GM21515 (cell line): Measurements from ENCODE around the gene FRMD7.
"Not testable (repeated sequence)": the region's sequence is repeated elsewhere in the genome, so short reads cannot be mapped to it uniquely, and the experiment has no call there.

Experiments used
- ATAC-seq: cut with Tn5 transposase; IDR thresholded peaks from one replicate; pipeline ENCODE4 v1.9.1; 2021; ENCODE audit not compliant: unreplicated experiment

FRMD7 gene, protein sequence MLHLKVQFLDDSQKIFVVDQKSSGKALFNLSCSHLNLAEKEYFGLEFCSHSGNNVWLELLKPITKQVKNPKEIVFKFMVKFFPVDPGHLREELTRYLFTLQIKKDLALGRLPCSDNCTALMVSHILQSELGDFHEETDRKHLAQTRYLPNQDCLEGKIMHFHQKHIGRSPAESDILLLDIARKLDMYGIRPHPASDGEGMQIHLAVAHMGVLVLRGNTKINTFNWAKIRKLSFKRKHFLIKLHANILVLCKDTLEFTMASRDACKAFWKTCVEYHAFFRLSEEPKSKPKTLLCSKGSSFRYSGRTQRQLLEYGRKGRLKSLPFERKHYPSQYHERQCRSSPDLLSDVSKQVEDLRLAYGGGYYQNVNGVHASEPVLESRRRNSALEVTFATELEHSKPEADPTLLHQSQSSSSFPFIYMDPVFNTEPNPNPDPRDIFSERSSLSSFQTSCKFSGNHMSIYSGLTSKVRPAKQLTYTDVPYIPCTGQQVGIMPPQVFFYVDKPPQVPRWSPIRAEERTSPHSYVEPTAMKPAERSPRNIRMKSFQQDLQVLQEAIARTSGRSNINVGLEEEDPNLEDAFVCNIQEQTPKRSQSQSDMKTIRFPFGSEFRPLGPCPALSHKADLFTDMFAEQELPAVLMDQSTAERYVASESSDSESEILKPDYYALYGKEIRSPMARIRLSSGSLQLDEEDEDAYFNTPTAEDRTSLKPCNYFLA

DNA sequence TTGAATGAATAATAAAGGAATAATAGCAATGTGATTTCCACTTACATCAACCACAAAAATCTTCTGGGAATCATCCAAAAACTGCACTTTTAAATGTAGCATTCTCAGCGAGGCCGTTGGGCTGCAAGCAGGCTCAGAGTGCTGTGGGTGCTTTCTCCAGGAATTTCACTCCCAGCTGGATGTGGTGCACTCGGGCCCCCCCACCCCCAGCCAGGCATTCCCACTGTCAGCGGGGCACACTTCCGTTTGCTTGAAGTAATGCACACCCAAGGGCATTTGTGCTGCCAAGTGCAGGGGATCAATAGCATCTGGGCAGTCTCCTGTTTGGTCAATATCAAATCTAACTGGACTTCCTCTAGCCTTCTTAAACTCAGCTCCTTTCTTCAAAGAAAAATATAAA lies at the start of gene FRMD7:
TSS of gene FRMD7 (minus strand) at position 278 of the 400 bp plus-strand sequence. CDS start at position 102, 176 bp downstream.
- ATAC-seq = no peak

DNA sequence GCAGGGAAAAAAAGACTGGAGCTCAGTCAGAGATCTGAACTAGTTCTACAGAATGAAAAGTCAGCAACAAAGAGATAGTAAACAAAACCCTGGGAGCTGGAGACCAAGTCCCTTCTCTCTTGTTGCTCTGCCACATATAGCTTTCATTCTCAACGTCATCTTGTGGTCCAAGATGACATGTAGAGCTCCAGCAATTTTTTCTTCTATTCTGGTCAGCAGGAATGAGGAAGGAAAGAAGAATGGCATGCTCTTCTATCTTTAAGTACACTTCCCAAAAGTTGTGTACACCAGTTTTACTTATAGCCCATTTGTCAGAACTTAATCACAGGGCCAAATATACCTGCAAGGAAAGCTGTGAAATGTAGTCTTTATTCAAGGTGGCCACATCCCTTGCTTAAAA lies 45.8 kb upstream of the FRMD7 start:
- ATAC-seq = no peak

DNA sequence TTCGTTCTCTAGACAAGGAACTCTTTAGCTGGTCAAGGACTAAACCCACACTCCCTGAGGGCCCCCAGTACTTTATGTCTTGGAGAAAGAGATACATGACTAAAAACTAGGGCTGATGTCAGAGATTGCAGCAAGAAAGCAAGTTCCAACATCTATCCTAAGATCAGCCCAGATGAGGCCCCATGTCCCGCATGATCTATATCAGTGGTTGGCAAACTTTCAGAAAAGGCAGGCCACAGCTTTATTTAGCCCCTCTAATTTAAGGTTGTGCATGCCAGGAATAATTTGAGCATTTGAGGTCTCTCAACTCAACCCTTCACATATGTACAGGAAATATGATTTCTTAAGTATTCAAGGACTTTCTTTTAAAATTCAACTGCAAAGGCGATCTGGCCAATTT lies 44.1 kb upstream of the FRMD7 start:
- ATAC-seq = no peak

- no peak for ATAC-seq
Observed at GRCh38 chrX:132171478-132171877, 43.7 kb upstream of the FRMD7 start.

GRCh38 chrX:132169554-132169953 lies 41.7 kb upstream of the FRMD7 start:
- no peak for ATAC-seq

- no peak for ATAC-seq
Observed at GRCh38 chrX:132165651-132166050, 37.8 kb upstream of the FRMD7 start.

DNA sequence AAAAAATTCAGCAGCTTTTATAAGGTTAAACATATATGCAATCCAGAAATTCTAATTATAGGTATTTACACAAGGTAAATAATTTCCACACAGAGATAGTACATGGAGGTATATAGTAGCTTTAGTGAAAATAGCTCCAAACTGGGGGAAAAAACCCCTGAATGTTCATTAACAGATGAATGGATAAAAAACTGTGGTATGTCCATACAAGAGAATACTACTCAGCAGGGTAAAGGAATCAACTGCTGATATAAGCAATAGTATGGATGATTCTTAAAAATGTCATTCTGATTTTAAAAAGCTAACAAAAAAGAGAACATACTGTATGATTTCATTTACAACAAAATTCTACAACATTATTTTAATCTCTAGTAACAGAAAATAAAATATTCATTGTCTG lies 37.2 kb upstream of the FRMD7 start:
- ATAC-seq = no peak

- ATAC-seq = not testable (repeated sequence)
Observed at GRCh38 chrX:132163094-132163493, 35.3 kb upstream of the FRMD7 start.

- ATAC-seq = no peak
Observed at GRCh38 chrX:132153166-132153565, 25.3 kb upstream of the FRMD7 start.

GRCh38 chrX:132146456-132146855 lies 18.6 kb upstream of the FRMD7 start:
- ATAC-seq = no peak

- no peak for ATAC-seq
Observed at GRCh38 chrX:132144061-132144460, 16.2 kb upstream of the FRMD7 start.

DNA sequence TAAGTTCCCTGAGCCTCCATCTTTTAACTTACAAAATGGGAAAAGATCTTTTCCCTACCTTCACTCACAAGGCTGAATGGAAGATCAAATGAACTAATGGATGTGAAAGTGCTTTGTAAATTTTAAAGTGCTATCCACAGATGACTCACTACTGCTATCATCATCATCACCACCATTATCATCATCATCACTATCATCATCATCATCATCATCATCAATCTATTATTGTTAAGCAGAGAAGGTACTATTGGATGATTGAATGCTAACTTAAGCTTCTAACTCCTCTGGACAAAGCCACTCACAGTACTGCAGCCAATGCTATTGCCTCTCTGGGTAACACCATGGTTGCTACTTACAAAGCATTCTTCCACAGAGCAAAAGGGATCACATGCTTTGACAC lies 1.9 kb downstream of the FRMD7 start:
- ATAC-seq = no peak

- ATAC-seq = no peak
Observed at GRCh38 chrX:132120913-132121312, 6.9 kb downstream of the FRMD7 start.

DNA sequence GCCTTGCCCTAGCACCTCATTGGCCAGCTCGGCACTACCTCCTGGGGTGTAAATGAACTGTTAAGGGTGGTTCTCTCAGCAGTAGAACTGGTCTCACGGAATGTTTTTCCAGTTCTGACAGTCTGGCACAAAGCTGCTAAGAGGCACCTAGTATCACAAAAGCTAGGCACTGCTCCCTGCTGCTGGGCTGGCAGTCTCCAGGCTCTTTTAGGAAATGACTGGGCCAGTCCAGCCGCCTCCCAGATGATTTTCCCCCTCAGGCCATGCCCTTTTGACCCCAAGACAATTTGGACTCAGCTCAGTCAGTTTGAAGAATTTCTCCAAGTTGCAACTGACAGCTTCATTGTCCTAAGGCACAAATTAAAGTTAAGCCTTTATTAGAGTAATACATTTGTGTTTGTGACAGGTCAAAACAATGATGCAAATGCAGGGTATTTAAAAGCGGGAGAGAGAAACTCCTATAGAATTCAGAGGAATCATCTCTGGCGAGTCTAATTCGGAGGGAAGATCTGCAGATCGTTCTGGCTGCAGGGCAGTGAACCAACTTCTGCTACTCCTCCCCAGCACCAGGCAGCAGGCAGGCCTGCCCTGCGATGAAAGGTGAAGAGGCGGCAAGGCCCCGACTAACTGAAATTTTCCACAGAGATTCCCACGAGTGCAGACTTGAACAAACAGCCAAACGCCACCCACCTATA lies 7.9 kb downstream of the FRMD7 start:
- ATAC-seq = no peak

GRCh38 chrX:132119283-132119682 lies 8.5 kb downstream of the FRMD7 start:
- ATAC-seq = no peak

DNA sequence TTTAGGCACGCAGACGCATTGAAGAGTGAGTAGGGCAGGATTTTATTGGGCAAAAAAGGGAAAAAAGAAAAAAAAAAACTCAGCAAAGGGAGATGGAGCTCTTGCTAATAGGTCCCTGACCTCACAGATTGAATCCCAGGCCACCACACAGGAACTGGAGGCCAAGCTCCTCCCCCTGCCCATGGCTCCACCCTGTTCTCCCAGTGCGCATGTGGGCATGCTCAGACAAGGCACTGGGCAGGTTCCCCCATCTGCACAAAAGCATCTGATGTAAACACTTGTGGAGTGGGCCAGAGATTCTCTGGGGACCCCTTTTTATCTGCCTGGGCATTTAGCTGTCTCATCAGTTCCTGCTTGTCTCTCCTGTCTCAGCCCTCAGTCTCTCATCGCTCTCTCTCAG lies 9.5 kb downstream of the FRMD7 start:
- ATAC-seq = no peak

GRCh38 chrX:132115792-132116191 lies 12.0 kb downstream of the FRMD7 start:
- ATAC-seq = no peak

DNA sequence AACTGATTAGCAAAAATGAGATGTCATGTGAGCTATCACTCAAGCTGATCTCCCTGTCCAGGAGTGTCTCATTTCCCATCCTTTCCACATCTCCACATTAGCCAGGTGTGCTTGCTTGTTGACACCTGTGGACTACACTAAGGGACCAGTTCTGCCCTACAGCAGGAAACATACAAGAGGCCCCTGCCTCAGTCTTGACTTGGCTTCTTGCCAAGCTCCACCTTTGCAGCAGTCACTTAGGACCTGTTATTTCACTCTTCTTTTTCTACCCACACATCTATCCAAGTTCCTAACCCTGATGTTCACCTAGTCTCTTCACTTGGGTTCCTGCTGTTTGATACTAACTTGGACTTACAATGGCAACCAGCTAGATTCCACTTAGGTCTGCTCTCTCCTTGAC lies 13.2 kb downstream of the FRMD7 start:
- ATAC-seq = no peak

- no peak for ATAC-seq
Observed at GRCh38 chrX:132107291-132107690, 20.5 kb downstream of the FRMD7 start.

DNA sequence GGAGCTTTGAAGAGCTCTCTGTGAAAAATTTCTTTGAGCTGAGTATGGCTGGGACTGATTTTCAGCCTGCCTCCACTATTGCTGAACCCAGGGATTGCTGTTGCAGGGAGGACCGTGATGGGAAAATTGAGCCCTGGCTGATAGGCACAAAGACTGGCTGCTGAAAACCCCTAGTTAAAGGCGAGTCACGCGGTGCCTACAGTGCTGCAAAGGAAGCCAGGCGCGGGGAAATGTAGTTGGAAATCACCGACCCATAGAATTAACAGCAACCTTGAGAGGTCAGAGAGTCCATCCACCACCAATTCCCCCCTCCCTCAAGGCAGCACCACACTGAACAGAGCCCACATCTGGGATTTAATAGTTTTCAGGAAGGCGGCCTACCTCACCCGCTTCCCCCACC lies 26.0 kb downstream of the FRMD7 start:
- ATAC-seq = no peak

GRCh38 chrX:132101206-132101605 lies 26.6 kb downstream of the FRMD7 start:
- no peak for ATAC-seq

DNA sequence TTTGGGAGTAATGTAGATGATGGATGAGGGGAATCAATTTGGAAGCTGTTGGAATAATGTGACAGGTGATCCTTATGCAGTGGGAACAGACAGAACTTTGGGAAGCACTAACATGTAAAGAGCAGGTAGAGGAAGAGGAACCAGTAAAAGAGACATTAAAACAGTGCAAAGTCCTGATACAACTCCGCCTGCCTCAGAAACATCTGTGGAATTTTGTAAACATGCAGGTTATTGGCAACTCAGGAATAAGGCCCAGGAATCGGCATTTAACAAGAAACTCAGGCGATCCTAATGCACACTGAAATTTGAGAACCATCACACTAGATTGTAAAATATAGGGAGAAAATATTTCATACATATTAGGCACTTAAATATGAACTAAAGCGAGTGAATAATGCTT lies 29.1 kb downstream of the FRMD7 start:
- ATAC-seq = not testable (repeated sequence)
